ENCODE data around the gene TMEM212. TPM values are rescaled to one million over a fixed set of nuclear protein-coding genes. Genes with fewer than 3 reads are reported as not detected.

Gene TMEM212
- total and polyA plus RNA-seq, 2 donors (not counting 1 experiment from before 2014, with no cell fraction given), result not detected

- DNase-seq, result no peak
- H3K27ac ChIP-seq (ENCODE audit: low read length in 2 of 2), result no peak overlapping the region
- no peaks in the 10 kb centered on the region for H3K27me3 ChIP-seq (replicated peaks in 1 of 4; ENCODE audit: control extremely low read depth in 1 of 4, control insufficient read depth in 3 of 4, insufficient read depth in 4 of 4, low read length in 3 of 4)
- Mint-ChIP-seq H3K27me3 (no peaks in the 10 kb centered on the region), H3K9me3 (ENCODE audit: insufficient read depth) (no peaks in the 10 kb centered on the region), H3K4me1 (no peaks in the 10 kb centered on the region), H3K4me3 (no peak overlapping the region), H3K27ac (no peak overlapping the region)
- no CpG with 5 or more reads among the region's 4 CpGs for WGBS (ENCODE audit: insufficient coverage)
- H3K9ac ChIP-seq (ENCODE audit: low read length), result no peak overlapping the region
- ChIA-PET POLR2A (no interaction called here), CTCF (no interaction called here)
- ATAC-seq (ENCODE audit: low read depth), result no peak
- intact Hi-C loops (cut with micrococcal nuclease), result no loop called here
- H3K4me3 ChIP-seq (ENCODE audit: control extremely low read depth in 1 of 5, extremely low read depth in 1 of 5, insufficient read depth in 1 of 5, low read depth in 2 of 5, low read length in 4 of 5), result no peak overlapping the region
- H3K36me3 ChIP-seq (replicated peaks in 1 of 2; ENCODE audit: control extremely low read depth in 1 of 2, control insufficient read depth in 1 of 2, extremely low read depth in 1 of 2, insufficient read depth in 2 of 2, low read length in 1 of 2), result no peaks in the 10 kb centered on the region
- H3K79me2 ChIP-seq (ENCODE audit: control insufficient read depth, insufficient read depth, low read length), result no peaks in the 10 kb centered on the region
- H3K9me3 ChIP-seq (ENCODE audit: control extremely low read depth in 1 of 3, control insufficient read depth in 2 of 3, insufficient read depth in 1 of 3, low read length in 2 of 3), result no peaks in the 10 kb centered on the region
- no peak overlapping the region for H3K4me2 ChIP-seq (replicated peaks; ENCODE audit: low read depth, low read length, poor library complexity, severe bottlenecking)
- no peaks in the 10 kb centered on the region for H3K4me1 ChIP-seq (ENCODE audit: control insufficient read depth in 2 of 2, insufficient read depth in 2 of 2, low read length in 2 of 2)
- no peaks in the 10 kb centered on the region for H4K20me1 ChIP-seq (ENCODE audit: control insufficient read depth, insufficient read depth, low read length, poor library complexity, severe bottlenecking)
- TF ChIP-seq CTCF (IDR thresholded peaks at IDR 0.05) (no peak), EZH2 (IDR thresholded peaks at IDR 0.05; ENCODE audit: borderline replicate concordance, insufficient read depth, low read depth, low read length, poor library complexity, severe bottlenecking) (no peak)
- H2AFZ ChIP-seq (ENCODE audit: insufficient read depth, low read depth, low read length, poor library complexity, severe bottlenecking), result no peak overlapping the region
These were observed 37.1 kb downstream of the TMEM212 start for GRCh38 chr3:171880101-171880870.

- DNase-seq (no peak), ATAC-seq (ENCODE audit: low read depth) (no peak)
- POLR2A ChIA-PET, result no interaction called here
- no peaks in the 10 kb centered on the region for H4K20me1 ChIP-seq (ENCODE audit: control insufficient read depth, insufficient read depth, low read length, poor library complexity, severe bottlenecking)
- H3K9me3 ChIP-seq (ENCODE audit: control extremely low read depth in 1 of 3, control insufficient read depth in 2 of 3, insufficient read depth in 1 of 3, low read length in 2 of 3), result no peaks in the 10 kb centered on the region
- no peak overlapping the region for H2AFZ ChIP-seq (ENCODE audit: insufficient read depth, low read depth, low read length, poor library complexity, severe bottlenecking)
- H3K9ac ChIP-seq (ENCODE audit: low read length), result no peak overlapping the region
- no peaks in the 10 kb centered on the region for H3K4me1 ChIP-seq (ENCODE audit: control insufficient read depth in 2 of 2, insufficient read depth in 2 of 2, low read length in 2 of 2)
- no peak overlapping the region for H3K27ac ChIP-seq (ENCODE audit: low read length in 2 of 2)
- TF ChIP-seq CTCF (IDR thresholded peaks at IDR 0.05), result no peak
- no peak for TF ChIP-seq EZH2 (IDR thresholded peaks at IDR 0.05; ENCODE audit: borderline replicate concordance, insufficient read depth, low read depth, low read length, poor library complexity, severe bottlenecking)
- CTCF ChIA-PET, result no interaction called here
- no peak overlapping the region for H3K4me3 ChIP-seq (ENCODE audit: control extremely low read depth in 1 of 5, extremely low read depth in 1 of 5, insufficient read depth in 1 of 5, low read depth in 2 of 5, low read length in 4 of 5)
- H3K4me1 Mint-ChIP-seq, result no peaks in the 10 kb centered on the region
- no peak overlapping the region for H3K4me3 Mint-ChIP-seq
- H3K9me3 Mint-ChIP-seq (ENCODE audit: insufficient read depth), result no peaks in the 10 kb centered on the region
- intact Hi-C loops (cut with micrococcal nuclease), result no loop called here
- H3K27me3 ChIP-seq (replicated peaks in 1 of 4; ENCODE audit: control extremely low read depth in 1 of 4, control insufficient read depth in 3 of 4, insufficient read depth in 4 of 4, low read length in 3 of 4), result no peaks in the 10 kb centered on the region
- no peak overlapping the region for H3K27ac Mint-ChIP-seq
- no peaks in the 10 kb centered on the region for H3K27me3 Mint-ChIP-seq
- no peak overlapping the region for H3K4me2 ChIP-seq (replicated peaks; ENCODE audit: low read depth, low read length, poor library complexity, severe bottlenecking)
- H3K79me2 ChIP-seq (ENCODE audit: control insufficient read depth, insufficient read depth, low read length), result no peaks in the 10 kb centered on the region
- no peaks in the 10 kb centered on the region for H3K36me3 ChIP-seq (replicated peaks in 1 of 2; ENCODE audit: control extremely low read depth in 1 of 2, control insufficient read depth in 1 of 2, extremely low read depth in 1 of 2, insufficient read depth in 2 of 2, low read length in 1 of 2)
- 83% methylated on average over 2 of the region's 3 CpGs for WGBS (ENCODE audit: insufficient coverage)
These were observed 38.1 kb downstream of the TMEM212 start for GRCh38 chr3:171881251-171881650.
